Ovary (tissue), 3 donors: ENCODE measurements around the gene MSL3.

ENCODE experiments used
- CTCF ChIP-seq, 3 donors: fragments of 450-650 bp in 2 of 3; fragments of 200-600 bp in 1 of 3; IDR thresholded peaks; one replicate each; pipeline versions ENCODE4 v1.5.1 to v1.8.0; 2016 to 2022; ENCODE audit warnings: antibody characterized with exemption in 3 of 3, mild to moderate bottlenecking in 1 of 3
- EP300 ChIP-seq: sonication (generic); formaldehyde crosslinking; IDR thresholded peaks from one replicate; pipeline ENCODE4 v1.6.1; 2017; ENCODE audit warnings: antibody characterized with exemption
- POLR2A ChIP-seq: fragments of 450-650 bp; IDR thresholded peaks from one replicate; pipeline ENCODE4 v1.6.1; 2017; ENCODE audit warnings: antibody characterized with exemption, mild to moderate bottlenecking, moderate library complexity
- donor health status: DM: no; HTN: no; CAD: no.

- TF ChIP-seq POLR2A (no peak), CTCF (IDR thresholded peaks at IDR 0.05) (no peak), EP300 (no peak)
These were observed 20.2 kb downstream of the MSL3 start for GRCh38 chrX:11778230-11778629.
